Testis (tissue), 2 donors: ENCODE results near the gene ANKRD22.

Experiments
- POLR2A ChIP-seq: fragments of 450-650 bp; IDR thresholded peaks from one replicate; pipeline ENCODE4 v1.6.1; 2017; ENCODE audit warnings: antibody characterized with exemption, mild to moderate bottlenecking, moderate library complexity
- TF ChIP-seq, protein P1 (sequence below), 3 experiments: fragments of 450-650 bp in 2 of 3; fragments of 200-600 bp in 1 of 3; sonication (generic) in 1 of 3; IDR thresholded peaks; one replicate each; pipeline ENCODE4 v1.5.1; 2016 to 2019; ENCODE audit warnings: antibody characterized with exemption in 3 of 3, mild to moderate bottlenecking in 2 of 3, moderate library complexity in 1 of 3

DNA sequence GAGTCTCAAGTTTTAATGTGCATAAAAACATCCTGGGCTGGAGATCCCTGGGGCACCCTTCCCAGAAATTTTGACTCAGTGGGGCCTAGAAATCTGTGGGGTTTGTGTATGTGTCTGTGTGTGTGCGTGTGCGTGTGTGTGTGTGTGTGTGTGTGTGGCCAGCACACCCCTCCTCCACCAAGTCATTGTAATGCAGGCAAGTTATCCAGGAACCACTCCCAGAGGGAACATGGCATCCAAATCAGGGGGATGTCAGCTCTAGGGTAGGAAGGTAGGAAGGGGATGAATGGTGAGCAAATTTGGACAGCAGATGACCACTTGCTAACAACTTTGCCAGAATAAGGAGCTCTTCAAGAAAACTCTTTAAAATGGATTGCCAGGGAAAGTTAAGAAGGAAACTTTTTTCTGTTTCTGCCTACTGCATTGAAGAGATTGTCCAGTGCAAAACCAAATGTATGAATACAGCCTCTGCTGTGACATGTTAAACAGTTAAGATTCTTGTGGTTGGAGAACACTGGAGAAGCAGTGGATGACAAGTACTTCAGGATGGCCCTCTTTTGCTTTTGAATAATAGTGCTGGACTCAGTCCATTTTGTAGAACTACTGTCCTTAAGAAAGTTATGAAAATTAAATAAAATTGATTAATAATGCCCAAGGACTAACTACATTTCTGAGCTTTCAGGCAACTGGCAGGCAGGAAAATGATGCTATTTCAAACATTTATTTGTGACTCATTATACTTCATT lies 40.8 kb upstream of the ANKRD22 start:
- TF ChIP-seq POLR2A = no peak
- TF ChIP-seq, protein P1, sequence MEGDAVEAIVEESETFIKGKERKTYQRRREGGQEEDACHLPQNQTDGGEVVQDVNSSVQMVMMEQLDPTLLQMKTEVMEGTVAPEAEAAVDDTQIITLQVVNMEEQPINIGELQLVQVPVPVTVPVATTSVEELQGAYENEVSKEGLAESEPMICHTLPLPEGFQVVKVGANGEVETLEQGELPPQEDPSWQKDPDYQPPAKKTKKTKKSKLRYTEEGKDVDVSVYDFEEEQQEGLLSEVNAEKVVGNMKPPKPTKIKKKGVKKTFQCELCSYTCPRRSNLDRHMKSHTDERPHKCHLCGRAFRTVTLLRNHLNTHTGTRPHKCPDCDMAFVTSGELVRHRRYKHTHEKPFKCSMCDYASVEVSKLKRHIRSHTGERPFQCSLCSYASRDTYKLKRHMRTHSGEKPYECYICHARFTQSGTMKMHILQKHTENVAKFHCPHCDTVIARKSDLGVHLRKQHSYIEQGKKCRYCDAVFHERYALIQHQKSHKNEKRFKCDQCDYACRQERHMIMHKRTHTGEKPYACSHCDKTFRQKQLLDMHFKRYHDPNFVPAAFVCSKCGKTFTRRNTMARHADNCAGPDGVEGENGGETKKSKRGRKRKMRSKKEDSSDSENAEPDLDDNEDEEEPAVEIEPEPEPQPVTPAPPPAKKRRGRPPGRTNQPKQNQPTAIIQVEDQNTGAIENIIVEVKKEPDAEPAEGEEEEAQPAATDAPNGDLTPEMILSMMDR (IDR thresholded peaks at IDR 0.05) = no peak
